HUES6 (cell line): ENCODE measurements around the gene UBB.
"Not testable (repeated sequence)": the region's sequence is repeated elsewhere in the genome, so short reads cannot be mapped to it uniquely, and the experiment has no call there.

Source experiments
- H3K27ac ChIP-seq: 2 replicates; pipeline ENCODE4 v1.7.0; 2013; ENCODE audit warnings: low read depth, mild to moderate bottlenecking, low read length, inconsistent platforms
- H3K27me3 ChIP-seq: 2 replicates; pipeline ENCODE4 v1.6.1; 2013; ENCODE audit warnings: low read length; ENCODE audit not compliant: control insufficient read depth, insufficient read depth
- H3K36me3 ChIP-seq: 2 replicates; pipeline ENCODE4 v1.6.1; 2013; ENCODE audit warnings: low read length; ENCODE audit not compliant: control insufficient read depth, insufficient read depth
- H3K4me1 ChIP-seq: 2 replicates; pipeline ENCODE4 v1.6.1; 2013; ENCODE audit warnings: low read length; ENCODE audit not compliant: control insufficient read depth, insufficient read depth
- H3K4me3 ChIP-seq: 2 replicates; pipeline ENCODE4 v1.5.1; 2013; ENCODE audit warnings: low read depth, low read length
- H3K9ac ChIP-seq: one replicate; pipeline ENCODE4 v1.6.1; 2013; ENCODE audit warnings: mild to moderate bottlenecking, low read length
- H3K9me3 ChIP-seq: 2 replicates; pipeline ENCODE4 v1.6.1; 2013; ENCODE audit warnings: low read depth, low read length; ENCODE audit not compliant: control insufficient read depth, insufficient read depth

Gene UBB

DNA sequence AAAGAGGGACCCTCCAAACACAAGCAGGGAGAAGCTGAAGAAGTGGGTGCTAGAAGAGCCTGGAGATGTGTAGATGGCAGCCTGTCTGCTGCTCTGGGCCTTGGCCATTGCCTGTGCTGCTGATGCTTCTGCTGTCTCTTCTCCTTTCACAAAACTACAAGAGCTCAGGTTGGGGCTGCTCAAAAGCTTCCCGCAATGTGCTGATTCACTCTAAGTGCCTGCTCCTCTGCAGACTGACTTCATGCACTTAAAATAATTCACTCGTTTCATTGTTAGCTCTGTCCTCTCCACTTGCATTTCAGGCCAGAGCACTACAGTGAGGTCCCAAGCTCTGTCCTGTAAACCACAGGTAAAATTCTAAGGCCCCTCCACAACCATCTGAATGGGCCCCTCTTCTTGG is 15.8 kb downstream of the UBB start:
- not testable (repeated sequence) for H3K36me3 ChIP-seq, H3K27me3 ChIP-seq, H3K9ac ChIP-seq, H3K27ac ChIP-seq, H3K9me3 ChIP-seq, H3K4me3 ChIP-seq
- H3K4me1 ChIP-seq: peaks cover 11% of the 10 kb centered on the region

DNA sequence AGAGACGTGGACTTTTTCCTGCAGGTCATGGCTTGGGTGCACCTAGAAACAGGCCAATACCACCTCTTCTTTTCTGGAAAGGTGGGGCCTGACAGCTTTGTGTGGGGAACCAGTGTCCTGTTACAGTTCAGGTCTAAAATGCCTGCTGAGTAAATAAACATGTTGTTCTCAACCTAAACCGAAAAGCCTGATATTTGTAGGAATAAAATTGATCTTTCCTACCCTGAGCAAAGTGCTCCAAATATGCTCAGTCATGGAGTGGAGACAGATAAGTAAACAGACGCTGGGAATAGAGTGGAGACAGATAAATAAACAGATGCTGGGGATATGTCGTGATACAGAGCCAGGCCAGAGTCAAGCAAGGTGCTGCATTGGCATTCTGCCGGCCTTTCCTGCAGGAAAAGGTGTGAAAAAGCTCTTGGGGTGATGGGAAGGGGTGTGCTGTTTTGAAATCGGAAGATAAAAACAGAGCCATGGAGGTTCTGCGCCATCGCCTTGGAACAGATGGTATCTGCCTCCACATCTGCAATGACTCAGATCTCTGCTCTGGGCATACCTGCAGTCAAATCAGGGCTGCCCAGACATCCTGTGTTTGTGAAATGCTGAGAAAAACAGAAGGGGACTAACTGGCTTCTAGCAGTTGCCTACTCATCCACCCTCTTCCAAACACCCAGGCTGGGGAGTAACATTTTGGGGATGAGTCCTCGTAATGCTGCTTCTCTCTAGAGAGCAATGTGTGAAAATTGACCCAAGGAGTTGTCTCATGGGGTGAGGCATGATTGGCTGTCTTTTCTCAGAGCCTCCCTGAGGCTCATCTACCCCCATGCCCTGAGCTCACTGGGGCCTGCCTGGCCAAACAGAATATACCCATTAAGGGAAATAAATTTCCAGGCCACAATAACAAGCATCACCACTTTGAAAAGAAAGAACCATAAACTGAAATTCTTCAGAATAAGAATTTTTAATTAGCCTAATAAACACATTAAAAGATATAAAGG is 17.7 kb downstream of the UBB start:
- no peak overlapping the region for H3K4me3 ChIP-seq
- H3K36me3 ChIP-seq: no peaks in the 10 kb centered on the region
- no peak overlapping the region for H3K9ac ChIP-seq
- H3K9me3 ChIP-seq: no peaks in the 10 kb centered on the region
- no peaks in the 10 kb centered on the region for H3K27me3 ChIP-seq
- H3K4me1 ChIP-seq: peaks cover 11% of the 10 kb centered on the region
- H3K27ac ChIP-seq: no peak overlapping the region

GRCh38 chr17:16403847-16404246 is 23.0 kb downstream of the UBB start:
- H3K27ac ChIP-seq, H3K36me3 ChIP-seq, H3K4me3 ChIP-seq, H3K9me3 ChIP-seq, H3K9ac ChIP-seq, H3K27me3 ChIP-seq, H3K4me1 ChIP-seq: not testable (repeated sequence)

GRCh38 chr17:16406742-16407674 is 26.1 kb downstream of the UBB start:
- Histone ChIP-seq H3K36me3 (no peaks in the 10 kb centered on the region), H3K27ac (0 out of 2 replicates have a peak overlapping the region, but pooled peaks have one; percentile 17), H3K9ac (peak overlapping the region; percentile 65), H3K4me1 (peaks cover 5% of the 10 kb centered on the region), H3K27me3 (no peaks in the 10 kb centered on the region), H3K9me3 (no peaks in the 10 kb centered on the region), H3K4me3 (peak overlapping the region; percentile 67)

GRCh38 chr17:16407911-16408588 is 27.2 kb downstream of the UBB start:
- Histone ChIP-seq H3K9ac (no peak overlapping the region), H3K4me3 (peak overlapping the region; percentile 15; the same call in 1 of the 2 replicates), H3K27ac (no peak overlapping the region), H3K36me3 (no peaks in the 10 kb centered on the region), H3K9me3 (no peaks in the 10 kb centered on the region), H3K27me3 (no peaks in the 10 kb centered on the region), H3K4me1 (peaks cover 5% of the 10 kb centered on the region)

- Histone ChIP-seq H3K9ac (peak within 1 kb of the TSS; percentile 36), H3K4me1 (peaks cover 37% of the 10 kb centered on the region), H3K9me3 (no peaks in the 10 kb centered on the region), H3K27me3 (no peaks in the 10 kb centered on the region), H3K27ac (no peak within 1 kb of the TSS), H3K36me3 (no peaks in the 10 kb centered on the region), H3K4me3 (peak within 1 kb of the TSS; percentile 65)
Observed at GRCh38 chr17:16415031-16415924, 34.4 kb downstream of the UBB start, which contains the start of gene TRPV2. Gene TRPV2, plus strand, starts transcription at chr17:16415571. Its CDS starts 2,098 bp downstream, at chr17:16417669.

DNA sequence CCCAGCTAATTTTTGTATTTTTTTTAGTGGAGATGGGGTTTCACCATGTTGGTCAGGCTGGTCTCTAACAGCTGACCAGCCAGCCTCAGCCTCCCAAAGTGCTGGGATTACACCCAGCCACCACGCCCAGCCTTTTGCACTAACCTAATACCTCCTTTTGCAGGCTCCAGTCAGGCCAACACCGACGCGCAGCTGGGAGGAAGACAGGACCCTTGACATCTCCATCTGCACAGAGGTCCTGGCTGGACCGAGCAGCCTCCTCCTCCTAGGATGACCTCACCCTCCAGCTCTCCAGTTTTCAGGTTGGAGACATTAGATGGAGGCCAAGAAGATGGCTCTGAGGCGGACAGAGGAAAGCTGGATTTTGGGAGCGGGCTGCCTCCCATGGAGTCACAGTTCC is 36.5 kb downstream of the UBB start:
- no peak overlapping the region for H3K27ac ChIP-seq
- no peaks in the 10 kb centered on the region for H3K9me3 ChIP-seq
- no peak overlapping the region for H3K4me3 ChIP-seq
- H3K4me1 ChIP-seq: peaks cover 37% of the 10 kb centered on the region
- H3K9ac ChIP-seq: no peak overlapping the region
- H3K27me3 ChIP-seq: no peaks in the 10 kb centered on the region
- no peaks in the 10 kb centered on the region for H3K36me3 ChIP-seq

GRCh38 chr17:16417896-16418684 is 37.2 kb downstream of the UBB start:
- Histone ChIP-seq H3K27ac (no peak overlapping the region; the same call in 1 of the 2 replicates), H3K9me3 (no peaks in the 10 kb centered on the region), H3K9ac (no peak overlapping the region), H3K4me1 (peaks cover 37% of the 10 kb centered on the region), H3K27me3 (no peaks in the 10 kb centered on the region), H3K4me3 (no peak overlapping the region), H3K36me3 (no peaks in the 10 kb centered on the region)

GRCh38 chr17:16418685-16419068 is 37.8 kb downstream of the UBB start:
- Histone ChIP-seq H3K9ac (peak overlapping the region; percentile 16), H3K4me1 (peaks cover 37% of the 10 kb centered on the region), H3K9me3 (no peaks in the 10 kb centered on the region), H3K36me3 (no peaks in the 10 kb centered on the region), H3K27ac (no peak overlapping the region; the same call in 1 of the 2 replicates), H3K4me3 (no peak overlapping the region), H3K27me3 (no peaks in the 10 kb centered on the region)
